Activated naive CD8-positive, alpha-beta T cell treated with anti-CD3 and anti-CD28 coated beads for 36 hours (primary cell): ENCODE data around the gene RAB7A. TPM values are rescaled to one million over a fixed set of nuclear protein-coding genes. Genes with fewer than 3 reads are reported as not detected.

Source experiments
- DNase-seq: peaks from one replicate; pipeline ENCODE4 v3.0.0; 2021
- H3K27ac Mint-ChIP-seq: one replicate; pipeline ENCODE4 v1.8.0; 2022; ENCODE audit warnings: mild to moderate bottlenecking, moderate library complexity, mixed read lengths
- H3K27me3 Mint-ChIP-seq: one replicate; pipeline ENCODE4 v1.8.0; 2022; ENCODE audit warnings: mild to moderate bottlenecking, mixed read lengths
- H3K36me3 Mint-ChIP-seq: one replicate; pipeline ENCODE4 v1.8.0; 2021; ENCODE audit warnings: mild to moderate bottlenecking, mixed read lengths
- H3K4me1 Mint-ChIP-seq: one replicate; pipeline ENCODE4 v1.8.0; 2021; ENCODE audit warnings: mixed read lengths
- H3K4me3 Mint-ChIP-seq: one replicate; pipeline ENCODE4 v1.8.0; 2022; ENCODE audit warnings: mild to moderate bottlenecking, moderate library complexity, mixed read lengths
- H3K9me3 Mint-ChIP-seq: one replicate; pipeline ENCODE4 v1.8.0; 2022; ENCODE audit warnings: mixed read lengths
- total RNA-seq, 2 experiments: library from RNA; stranded (reverse); gene quantifications; one replicate each; pipeline ENCODE4 v1.2.3, GENCODE V29; 2021

RAB7A gene
- total RNA-seq, 2 experiments from 2014 or later, result 260 to 278 TPM

DNA sequence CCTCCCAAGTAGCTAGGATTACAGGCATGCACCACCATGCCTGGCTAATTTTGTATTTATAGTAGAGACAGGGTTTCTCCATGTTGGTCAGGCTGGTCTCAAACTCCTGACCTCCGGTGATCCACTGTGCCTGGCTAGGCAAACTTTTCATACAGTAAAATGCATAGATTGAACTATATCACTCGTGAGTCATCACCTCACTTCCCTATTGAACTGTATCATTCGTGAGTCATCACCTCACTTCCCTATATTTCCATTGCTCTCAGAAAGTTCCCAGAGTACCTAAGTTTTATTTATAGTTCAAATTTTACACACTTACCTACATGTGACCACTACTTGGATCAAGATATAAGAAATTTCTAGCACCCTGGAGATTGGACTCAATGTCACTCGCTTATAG, 79.8 kb downstream of the RAB7A start:
- peak overlapping the region; percentile 47 for H3K4me3 Mint-ChIP-seq
- peaks cover 1% of the 10 kb centered on the region for H3K9me3 Mint-ChIP-seq
- H3K4me1 Mint-ChIP-seq, result peaks cover 60% of the 10 kb centered on the region
- DNase-seq, result no peak
- H3K27ac Mint-ChIP-seq, result peak overlapping the region; percentile 95
- peaks cover 70% of the 10 kb centered on the region for H3K36me3 Mint-ChIP-seq
- no peaks in the 10 kb centered on the region for H3K27me3 Mint-ChIP-seq

DNA sequence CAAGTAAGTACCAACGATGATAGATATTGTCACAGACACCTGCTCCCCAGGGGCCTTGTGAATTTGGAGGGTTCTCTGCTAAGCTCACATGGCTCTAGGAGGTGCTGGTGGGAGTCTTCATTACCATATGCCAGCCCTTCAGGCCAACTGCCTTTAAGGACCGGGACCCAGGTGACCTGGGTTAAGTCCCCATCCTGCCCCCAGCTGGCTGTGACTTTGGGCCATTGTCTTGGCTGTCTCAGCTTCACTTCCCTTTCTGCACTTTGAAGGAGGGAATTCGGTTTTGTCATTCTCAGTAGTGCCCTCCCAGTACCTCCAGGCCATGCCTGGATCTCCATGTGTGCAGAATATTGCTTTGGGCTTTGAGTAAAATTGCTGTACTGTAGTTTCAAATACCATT, 80.6 kb downstream of the RAB7A start:
- Mint-ChIP-seq H3K27ac (peak overlapping the region; percentile 95), H3K36me3 (peaks cover 69% of the 10 kb centered on the region), H3K4me1 (peaks cover 52% of the 10 kb centered on the region), H3K27me3 (no peaks in the 10 kb centered on the region), H3K9me3 (peaks cover 1% of the 10 kb centered on the region), H3K4me3 (no peak overlapping the region)
- DNase-seq, result no peak

DNA sequence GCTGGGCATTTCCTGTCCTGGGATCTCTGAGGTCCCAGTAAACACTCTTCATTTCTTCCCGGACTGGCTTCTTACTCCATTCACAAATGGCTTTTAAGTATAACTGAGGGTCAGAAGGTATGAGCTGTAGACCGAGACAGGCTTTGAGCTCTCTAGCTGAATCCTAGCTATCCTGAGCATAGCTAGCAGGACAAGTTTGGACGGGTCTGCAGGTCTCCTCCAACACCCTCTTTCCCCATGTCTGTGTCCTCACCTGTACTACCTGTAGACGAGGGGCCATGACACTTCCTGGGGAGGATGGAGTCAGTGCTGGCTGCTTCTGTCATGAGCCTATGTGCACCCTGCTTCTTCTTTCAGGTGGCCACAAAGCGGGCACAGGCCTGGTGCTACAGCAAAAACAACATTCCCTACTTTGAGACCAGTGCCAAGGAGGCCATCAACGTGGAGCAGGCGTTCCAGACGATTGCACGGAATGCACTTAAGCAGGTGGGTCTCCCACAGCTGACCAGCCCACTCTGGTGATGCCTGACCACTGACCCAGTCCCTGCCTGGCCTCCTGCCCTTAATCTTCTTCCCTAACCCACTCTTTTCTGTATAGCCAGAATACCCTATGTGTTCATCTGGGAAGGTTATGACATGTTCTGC, 81.3 kb downstream of the RAB7A start:
- DNase-seq, result no peak
- Mint-ChIP-seq H3K9me3 (no peaks in the 10 kb centered on the region), H3K4me3 (no peak overlapping the region), H3K27ac (peak overlapping the region; percentile 95), H3K27me3 (no peaks in the 10 kb centered on the region), H3K36me3 (peaks cover 66% of the 10 kb centered on the region), H3K4me1 (peaks cover 47% of the 10 kb centered on the region)

DNA sequence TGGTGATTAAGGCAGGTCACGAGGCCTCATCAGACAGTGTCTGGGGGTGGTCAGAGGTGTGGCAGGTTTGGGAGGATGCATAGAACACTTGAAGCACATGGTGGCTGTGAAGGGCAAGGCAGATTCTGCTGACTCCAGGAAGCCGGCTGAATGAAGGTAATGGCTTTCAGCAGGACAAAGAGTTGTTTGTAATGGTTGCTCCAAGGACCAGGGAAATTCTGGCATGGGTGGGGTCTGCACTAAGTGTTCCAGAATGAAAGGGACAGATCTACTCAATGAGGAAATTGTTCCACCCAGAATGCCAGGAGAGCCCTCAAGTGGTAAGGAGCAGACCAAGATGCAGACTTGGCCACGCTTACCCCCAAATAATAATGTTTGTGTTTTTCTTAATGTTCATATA, 82.7 kb downstream of the RAB7A start:
- H3K4me3 Mint-ChIP-seq, result no peak overlapping the region

DNA sequence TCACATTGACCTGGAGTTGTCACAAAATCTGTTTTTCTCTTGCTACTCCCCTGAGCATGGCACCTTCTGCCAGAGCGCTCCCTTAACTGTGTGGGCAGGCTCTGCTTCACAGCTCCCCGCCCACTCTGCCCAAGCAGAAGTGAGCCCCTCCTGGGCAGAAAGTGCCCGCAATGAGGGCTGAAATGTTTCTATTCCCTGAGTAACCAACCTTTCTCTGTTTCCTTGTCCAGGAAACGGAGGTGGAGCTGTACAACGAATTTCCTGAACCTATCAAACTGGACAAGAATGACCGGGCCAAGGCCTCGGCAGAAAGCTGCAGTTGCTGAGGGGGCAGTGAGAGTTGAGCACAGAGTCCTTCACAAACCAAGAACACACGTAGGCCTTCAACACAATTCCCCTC, 87.1 kb downstream of the RAB7A start:
- Mint-ChIP-seq H3K36me3 (peaks cover 38% of the 10 kb centered on the region), H3K4me3 (no peak overlapping the region), H3K4me1 (peaks cover 11% of the 10 kb centered on the region), H3K27me3 (no peaks in the 10 kb centered on the region), H3K9me3 (no peaks in the 10 kb centered on the region), H3K27ac (no peak overlapping the region)
- no peak for DNase-seq

More for the DNA sequence above, 82.7 kb downstream of the RAB7A start:
- Mint-ChIP-seq H3K27ac (peak overlapping the region; percentile 44), H3K9me3 (no peaks in the 10 kb centered on the region), H3K36me3 (peaks cover 60% of the 10 kb centered on the region), H3K27me3 (no peaks in the 10 kb centered on the region), H3K4me1 (peaks cover 38% of the 10 kb centered on the region)
- DNase-seq, result no peak

DNA sequence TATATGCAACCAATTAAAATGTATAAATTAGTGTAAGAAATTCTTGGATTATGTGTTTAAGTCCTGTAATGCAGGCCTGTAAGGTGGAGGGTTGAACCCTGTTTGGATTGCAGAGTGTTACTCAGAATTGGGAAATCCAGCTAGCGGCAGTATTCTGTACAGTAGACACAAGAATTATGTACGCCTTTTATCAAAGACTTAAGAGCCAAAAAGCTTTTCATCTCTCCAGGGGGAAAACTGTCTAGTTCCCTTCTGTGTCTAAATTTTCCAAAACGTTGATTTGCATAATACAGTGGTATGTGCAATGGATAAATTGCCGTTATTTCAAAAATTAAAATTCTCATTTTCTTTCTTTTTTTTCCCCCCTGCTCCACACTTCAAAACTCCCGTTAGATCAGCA, 88.1 kb downstream of the RAB7A start:
- Mint-ChIP-seq H3K27ac (peak overlapping the region; percentile 56), H3K4me3 (no peak overlapping the region), H3K27me3 (no peaks in the 10 kb centered on the region), H3K36me3 (peaks cover 42% of the 10 kb centered on the region), H3K4me1 (peaks cover 6% of the 10 kb centered on the region), H3K9me3 (no peaks in the 10 kb centered on the region)
- DNase-seq, result no peak

DNA sequence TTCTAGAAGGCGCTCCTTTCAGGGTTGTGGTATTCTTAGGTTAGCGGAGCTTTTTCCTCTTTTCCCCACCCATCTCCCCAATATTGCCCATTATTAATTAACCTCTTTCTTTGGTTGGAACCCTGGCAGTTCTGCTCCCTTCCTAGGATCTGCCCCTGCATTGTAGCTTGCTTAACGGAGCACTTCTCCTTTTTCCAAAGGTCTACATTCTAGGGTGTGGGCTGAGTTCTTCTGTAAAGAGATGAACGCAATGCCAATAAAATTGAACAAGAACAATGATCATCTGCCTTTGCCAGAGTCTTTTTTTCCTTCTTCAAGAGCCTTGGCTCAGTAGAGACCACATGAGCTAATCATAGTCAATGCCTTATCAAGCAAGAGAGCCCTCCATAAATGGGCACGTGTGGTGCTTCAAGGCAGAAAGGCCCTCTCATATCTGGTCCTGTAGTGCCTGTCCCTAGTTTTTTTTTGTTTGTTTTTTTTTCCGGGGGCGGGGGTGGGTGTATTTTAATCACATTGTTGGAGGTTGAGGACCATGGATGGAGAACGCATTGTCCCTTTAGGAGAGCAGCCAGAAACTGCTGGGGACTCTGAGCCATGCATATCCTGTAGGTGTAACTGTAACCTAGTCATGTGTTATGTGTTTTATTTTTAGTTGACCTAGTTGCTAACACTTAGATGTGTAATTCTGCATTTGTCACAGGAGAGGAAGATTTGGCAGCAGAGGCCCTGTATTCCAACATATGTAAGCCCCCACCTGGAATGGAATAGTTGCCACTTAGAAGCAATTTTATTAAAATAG, 88.7 kb downstream of the RAB7A start:
- Mint-ChIP-seq H3K36me3 (peaks cover 36% of the 10 kb centered on the region), H3K27me3 (no peaks in the 10 kb centered on the region), H3K27ac (peak overlapping the region; percentile 56), H3K4me1 (peaks cover 6% of the 10 kb centered on the region), H3K4me3 (no peak overlapping the region), H3K9me3 (no peaks in the 10 kb centered on the region)
- DNase-seq, result no peak

DNA sequence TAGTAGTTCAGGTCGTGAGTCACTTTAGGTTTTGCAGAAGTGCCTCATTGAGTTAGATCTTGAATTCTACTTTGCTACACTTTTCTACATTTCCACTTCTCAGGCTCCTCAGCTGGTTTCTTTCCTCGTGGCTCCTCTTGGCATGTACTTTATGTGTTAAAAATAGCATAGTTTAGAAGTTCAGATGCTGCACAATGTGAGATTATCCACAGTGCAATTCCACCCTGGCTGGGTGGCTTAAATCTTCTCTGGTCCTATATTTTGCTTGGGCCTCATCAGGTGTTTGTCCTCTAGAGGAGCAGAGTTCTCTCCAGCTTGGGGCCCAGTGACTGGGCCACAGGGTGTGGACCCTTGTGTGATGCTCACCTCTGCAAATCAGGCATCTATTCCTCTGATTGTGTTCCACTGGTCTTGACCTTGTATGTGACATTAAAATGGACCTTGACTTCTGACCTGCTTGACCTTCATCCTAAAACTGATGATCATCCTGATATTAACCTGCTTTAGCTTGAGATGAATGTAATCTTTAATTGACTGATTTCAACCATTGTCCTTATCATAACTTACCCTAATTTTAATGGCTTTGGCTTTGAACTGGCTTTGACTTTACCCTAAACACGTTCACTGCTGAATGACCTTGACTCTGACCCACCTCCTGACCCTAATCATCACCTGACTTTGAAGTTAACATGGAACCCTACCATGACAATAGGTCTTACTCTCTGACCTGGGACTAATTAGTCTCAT, 89.5 kb downstream of the RAB7A start:
- H3K36me3 Mint-ChIP-seq, result peaks cover 33% of the 10 kb centered on the region
- no peak overlapping the region for H3K4me3 Mint-ChIP-seq
- no peak for DNase-seq
- H3K27ac Mint-ChIP-seq, result peak overlapping the region; percentile 43
- H3K4me1 Mint-ChIP-seq, result peaks cover 6% of the 10 kb centered on the region
- no peaks in the 10 kb centered on the region for H3K27me3 Mint-ChIP-seq
- H3K9me3 Mint-ChIP-seq, result no peaks in the 10 kb centered on the region

DNA sequence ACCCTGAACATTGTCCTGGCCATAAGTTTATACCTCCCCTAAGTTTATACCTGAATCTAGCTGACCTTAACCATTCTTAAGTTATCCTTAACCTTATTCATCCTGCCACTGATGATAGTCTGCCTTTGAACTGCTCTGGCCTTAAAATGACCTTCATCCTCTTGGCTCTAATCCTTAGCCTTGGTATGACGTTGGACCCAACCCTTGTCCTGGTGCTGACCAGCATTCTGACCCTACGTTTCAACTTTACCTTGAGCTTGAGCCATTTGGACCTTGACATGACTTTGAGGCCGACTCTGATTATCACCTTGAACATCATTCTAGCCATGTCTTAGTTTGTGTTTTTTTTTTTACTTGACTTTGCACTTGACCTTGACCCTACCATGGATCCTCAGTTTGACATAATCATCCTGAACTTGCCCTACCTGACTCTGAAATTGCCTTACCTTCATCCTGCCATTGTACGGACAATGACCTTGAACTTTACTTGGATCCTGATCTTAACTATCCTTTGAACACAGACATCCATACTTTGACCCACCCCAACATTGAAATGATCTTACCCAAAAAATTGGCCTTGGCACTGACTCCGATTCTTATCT, 92.3 kb downstream of the RAB7A start:
- Mint-ChIP-seq H3K4me1 (peaks cover 6% of the 10 kb centered on the region), H3K4me3 (no peak overlapping the region), H3K27me3 (no peaks in the 10 kb centered on the region), H3K36me3 (peaks cover 27% of the 10 kb centered on the region), H3K27ac (no peak overlapping the region), H3K9me3 (no peaks in the 10 kb centered on the region)
- DNase-seq, result no peak

DNA sequence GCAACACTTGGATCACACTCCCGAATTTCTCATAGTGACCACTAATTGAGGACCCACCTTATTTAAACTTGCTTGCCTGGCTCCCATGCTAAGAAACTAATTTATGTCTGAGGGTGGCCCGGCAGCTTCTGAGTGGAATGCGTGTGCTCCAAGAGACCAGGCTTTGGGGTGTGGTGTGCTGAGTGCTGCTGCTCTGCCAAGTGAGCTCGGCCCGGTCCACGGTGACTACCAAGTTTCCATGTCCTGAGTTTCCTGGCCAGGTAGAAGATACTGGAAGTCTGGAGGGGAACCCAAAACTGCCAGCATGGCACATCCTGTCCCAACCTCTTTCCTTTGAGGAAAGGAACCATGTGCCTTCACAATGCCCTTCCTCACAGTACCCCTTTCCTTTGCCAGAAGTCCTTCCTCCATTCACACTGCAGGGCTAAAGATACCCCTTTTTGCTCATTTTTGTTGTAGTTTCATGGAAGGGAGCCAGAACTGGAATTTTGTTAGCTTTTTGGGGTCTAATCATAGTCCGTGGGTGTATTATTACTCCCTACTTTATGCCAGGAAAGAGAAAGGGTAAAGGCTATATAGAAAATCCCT, 94.4 kb downstream of the RAB7A start:
- no peak overlapping the region for H3K4me3 Mint-ChIP-seq
- no peaks in the 10 kb centered on the region for H3K9me3 Mint-ChIP-seq
- H3K27ac Mint-ChIP-seq, result no peak overlapping the region
- H3K36me3 Mint-ChIP-seq, result peaks cover 19% of the 10 kb centered on the region
- H3K27me3 Mint-ChIP-seq, result no peaks in the 10 kb centered on the region
- DNase-seq, result no peak
- peaks cover under 1% of the 10 kb centered on the region for H3K4me1 Mint-ChIP-seq

DNA sequence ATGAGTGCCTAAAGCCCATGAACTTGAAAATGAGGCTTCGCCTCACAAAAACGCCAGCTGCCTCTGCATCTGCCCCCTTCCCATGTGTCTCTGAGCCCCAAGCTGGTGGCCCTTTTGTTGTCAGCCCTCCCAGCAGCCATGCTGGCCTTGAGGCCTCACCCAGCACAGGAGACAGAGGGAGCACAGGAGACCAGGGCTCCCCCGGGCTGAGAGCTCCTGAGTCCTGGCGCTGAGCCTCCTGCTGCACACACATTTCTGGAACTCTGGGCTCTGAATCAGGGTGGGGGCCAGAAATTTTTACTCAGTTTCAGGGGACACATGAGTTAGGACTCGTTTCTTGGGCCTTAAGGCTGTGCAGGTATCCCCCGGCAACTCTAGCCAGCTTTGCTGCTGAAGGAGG, 97.0 kb downstream of the RAB7A start:
- H3K27ac Mint-ChIP-seq, result no peak overlapping the region
- H3K27me3 Mint-ChIP-seq, result no peaks in the 10 kb centered on the region
- DNase-seq, result no peak
- H3K36me3 Mint-ChIP-seq, result peaks cover 12% of the 10 kb centered on the region
- H3K4me3 Mint-ChIP-seq, result no peak overlapping the region
- H3K9me3 Mint-ChIP-seq, result no peaks in the 10 kb centered on the region
- H3K4me1 Mint-ChIP-seq, result no peaks in the 10 kb centered on the region

DNA sequence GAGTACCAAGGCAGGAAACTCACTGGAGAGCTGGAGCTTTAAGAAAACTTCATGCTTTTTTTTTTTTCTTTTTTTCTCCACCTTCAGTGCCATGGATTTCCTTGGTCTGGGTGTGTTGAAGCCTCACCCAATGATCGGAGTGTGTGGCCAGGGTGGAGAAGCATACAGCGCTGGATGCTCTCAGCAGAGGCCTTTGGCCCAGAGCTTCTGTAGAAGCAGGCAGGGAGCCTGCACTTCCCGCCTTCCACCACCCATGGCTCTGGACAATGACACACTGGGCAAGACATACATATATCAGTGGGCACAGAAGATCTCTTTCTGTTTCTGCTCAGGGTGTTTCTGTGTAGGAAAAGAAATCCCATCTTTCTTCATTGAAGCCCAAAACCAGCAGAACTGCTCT, 97.6 kb downstream of the RAB7A start:
- no peaks in the 10 kb centered on the region for H3K4me1 Mint-ChIP-seq
- H3K27me3 Mint-ChIP-seq, result no peaks in the 10 kb centered on the region
- H3K9me3 Mint-ChIP-seq, result no peaks in the 10 kb centered on the region
- H3K4me3 Mint-ChIP-seq, result no peak overlapping the region
- H3K36me3 Mint-ChIP-seq, result peaks cover 6% of the 10 kb centered on the region
- no peak for DNase-seq
- peak overlapping the region; percentile 44 for H3K27ac Mint-ChIP-seq

DNA sequence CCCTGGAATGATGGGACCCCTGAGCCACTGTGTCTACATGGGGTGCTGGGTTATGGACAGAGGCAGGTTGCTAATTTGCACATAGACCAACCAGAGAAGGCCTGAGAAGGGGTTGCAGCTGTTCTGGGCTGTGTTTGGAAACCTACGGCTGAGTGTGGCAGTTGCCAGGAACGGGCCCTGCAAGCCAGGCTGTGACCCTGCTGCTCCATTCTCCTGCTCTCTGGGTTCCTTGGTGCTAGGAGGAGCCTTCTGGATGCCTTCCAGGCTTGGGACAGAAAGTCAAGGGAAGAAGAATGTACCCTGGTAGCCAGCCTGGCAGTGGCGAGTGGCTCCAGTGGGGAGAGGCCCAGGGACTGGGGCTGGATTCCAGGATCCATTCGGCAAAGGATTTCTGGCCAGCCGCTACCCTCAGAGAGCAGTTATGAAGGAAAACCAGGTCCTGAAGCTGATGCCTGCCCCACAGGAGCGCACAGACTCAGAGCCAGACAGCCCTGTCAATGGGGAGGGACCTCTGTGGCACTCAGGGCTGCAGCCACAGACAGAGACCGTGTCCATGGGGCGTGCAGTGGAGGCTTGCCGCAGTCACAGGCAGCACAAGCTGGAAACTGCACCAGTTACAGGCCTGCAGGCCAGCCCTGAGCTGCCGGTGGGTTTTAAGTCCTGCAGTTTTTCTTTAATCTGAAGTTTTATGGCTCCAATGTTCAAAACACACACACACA, 98.3 kb downstream of the RAB7A start:
- no peaks in the 10 kb centered on the region for H3K27me3 Mint-ChIP-seq

DNA sequence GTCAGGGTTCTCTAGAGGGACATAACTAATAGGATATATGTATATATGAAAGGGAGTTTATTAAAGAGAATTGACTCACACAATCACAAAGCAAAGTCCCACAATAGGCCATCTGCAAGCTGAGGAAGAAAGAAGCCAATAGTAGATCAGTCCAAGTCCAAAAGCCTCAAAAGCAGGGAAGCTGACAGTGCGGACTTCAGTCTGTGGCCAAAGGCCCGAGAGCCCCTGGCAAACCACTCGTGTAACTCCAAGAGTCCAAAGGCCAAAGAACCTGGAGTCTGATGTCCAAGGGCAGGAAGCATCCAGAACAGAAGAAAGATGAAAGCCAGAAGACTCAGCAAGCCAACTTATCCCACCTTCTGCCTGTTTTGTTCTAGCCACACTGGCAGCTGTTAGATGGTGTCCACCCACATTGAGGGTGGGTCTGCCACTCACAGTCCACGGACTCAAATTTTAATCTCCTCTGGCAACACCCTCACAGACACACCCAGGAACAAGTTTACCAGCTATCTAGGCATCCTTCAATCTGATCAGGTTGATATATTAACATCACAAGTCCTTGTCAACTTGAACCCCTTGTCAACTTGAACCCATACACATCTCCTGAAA, 99.2 kb downstream of the RAB7A start:
- peaks cover 3% of the 10 kb centered on the region for H3K36me3 Mint-ChIP-seq
- no peaks in the 10 kb centered on the region for H3K4me1 Mint-ChIP-seq
- H3K27ac Mint-ChIP-seq, result no peak overlapping the region
- no peak overlapping the region for H3K4me3 Mint-ChIP-seq
- DNase-seq, result no peak
- no peaks in the 10 kb centered on the region for H3K9me3 Mint-ChIP-seq
- no peaks in the 10 kb centered on the region for H3K27me3 Mint-ChIP-seq

More for the DNA sequence above, 98.3 kb downstream of the RAB7A start:
- Mint-ChIP-seq H3K36me3 (peaks cover 3% of the 10 kb centered on the region), H3K4me1 (no peaks in the 10 kb centered on the region), H3K27ac (peak overlapping the region; percentile 44), H3K4me3 (no peak overlapping the region), H3K9me3 (no peaks in the 10 kb centered on the region)
- DNase-seq, result no peak
